ENCODE measurements around the gene STK10.

- TF ChIP-seq EZH2phosphoT487 (IDR thresholded peaks at IDR 0.05; ENCODE audit: borderline replicate concordance): no peak
- TF ChIP-seq RAD21 (IDR thresholded peaks at IDR 0.05; ENCODE audit: low read depth): no peak
- no peak for TF ChIP-seq CTCF (IDR thresholded peaks at IDR 0.05 in 2 of 3, conservative IDR thresholded peaks at IDR 0.05 in 1 of 3; ENCODE audit: borderline replicate concordance in 1 of 3, insufficient read depth in 1 of 3, low read depth in 2 of 3, low read length in 2 of 3)
- TF ChIP-seq ATF3 (IDR thresholded peaks at IDR 0.05): no peak
- no peak for TF ChIP-seq SIN3A (IDR thresholded peaks at IDR 0.05; ENCODE audit: low read depth)
- no peak for TF ChIP-seq CEBPB (IDR thresholded peaks at IDR 0.05; ENCODE audit: low read depth)
- TF ChIP-seq POLR2AphosphoS5 (IDR thresholded peaks at IDR 0.05; ENCODE audit: low read depth, low read length): no peak
- TF ChIP-seq POLR2A (IDR thresholded peaks at IDR 0.05; ENCODE audit: borderline replicate concordance, extremely low read depth, insufficient read depth, insufficient read length): no peak
- no peak for TF ChIP-seq ZBTB33 (IDR thresholded peaks at IDR 0.05; ENCODE audit: extremely low read depth, insufficient replicate concordance, low read length)
- no peak for TF ChIP-seq SP1 (IDR thresholded peaks at IDR 0.05; ENCODE audit: low read depth)
- TF ChIP-seq REST (IDR thresholded peaks at IDR 0.05; ENCODE audit: low read depth): no peak
- TF ChIP-seq SRF (IDR thresholded peaks at IDR 0.05; ENCODE audit: low read depth): no peak
Observed at GRCh38 chr5:172148381-172148780, 39.6 kb downstream of the STK10 start.
